Loucy (cell line): ENCODE results near the gene VPS8.

Experiments
- H2AFZ ChIP-seq: fragments of 200-600 bp; sonication (generic); 2 replicates; pipeline ENCODE4 v1.6.0; 2016; ENCODE audit warnings: antibody characterized with exemption, mild to moderate bottlenecking, low read length, moderate library complexity
- H3F3A ChIP-seq: fragments of 200-600 bp; 2 replicates; pipeline ENCODE4 v1.6.0; 2016; ENCODE audit warnings: antibody characterized with exemption, low read depth, mild to moderate bottlenecking
- H3K27me3 ChIP-seq: fragments of 200-600 bp; sonication (generic); 2 replicates; pipeline ENCODE4 v1.6.1; 2014; ENCODE audit warnings: low read length, mild to moderate bottlenecking; ENCODE audit not compliant: insufficient read depth, poor library complexity, severe bottlenecking
- H3K36me3 ChIP-seq: fragments of 200-600 bp; sonication (generic); 2 replicates; pipeline ENCODE4 v1.6.1; 2016; ENCODE audit warnings: low read length; ENCODE audit not compliant: insufficient read depth
- H3K4me1 ChIP-seq: fragments of 200-600 bp; sonication (generic); 2 replicates; pipeline ENCODE4 v1.5.1; 2014; ENCODE audit warnings: low read length, mild to moderate bottlenecking; ENCODE audit not compliant: insufficient read depth, poor library complexity, severe bottlenecking
- H3K4me2 ChIP-seq: fragments of 200-600 bp; sonication (generic); 2 replicates; pipeline ENCODE4 v1.6.0; 2014; ENCODE audit warnings: antibody characterized with exemption, low read length, low read depth, mild to moderate bottlenecking; ENCODE audit not compliant: poor library complexity, severe bottlenecking
- H3K4me3 ChIP-seq: fragments of 200-600 bp; sonication (generic); 2 replicates; pipeline ENCODE4 v1.5.1; 2014; ENCODE audit warnings: low read length, mild to moderate bottlenecking, mixed read lengths; ENCODE audit not compliant: poor library complexity, severe bottlenecking
- H3K79me2 ChIP-seq: fragments of 200-600 bp; sonication (generic); 2 replicates; pipeline ENCODE4 v1.6.1; 2014; ENCODE audit warnings: low read length; ENCODE audit not compliant: insufficient read depth
- H3K9ac ChIP-seq: fragments of 200-600 bp; sonication (generic); 2 replicates; pipeline ENCODE4 v1.6.0; 2014; ENCODE audit warnings: mild to moderate bottlenecking, low read depth, low read length, moderate library complexity; ENCODE audit not compliant: poor library complexity, severe bottlenecking
- H3K9me2 ChIP-seq: fragments of 200-600 bp; sonication (generic); replicated peaks from 2 replicates; pipeline ENCODE4 v1.6.1; 2016; ENCODE audit warnings: low read depth, low read length, mixed read lengths
- H3K9me3 ChIP-seq: fragments of 200-600 bp; sonication (generic); 2 replicates; pipeline ENCODE4 v1.6.1; 2014; ENCODE audit warnings: mild to moderate bottlenecking, antibody characterized with exemption, low read length, low read depth; ENCODE audit not compliant: insufficient read depth
- H4K20me1 ChIP-seq: fragments of 200-600 bp; sonication (generic); 2 replicates; pipeline ENCODE4 v1.6.0; 2014; ENCODE audit warnings: antibody characterized with exemption, low read length, mild to moderate bottlenecking; ENCODE audit not compliant: insufficient read depth, poor library complexity, severe bottlenecking
- CTCF ChIP-seq: fragments of 200-600 bp; sonication (generic); conservative IDR thresholded peaks from 2 replicates; pipeline ENCODE4 v1.5.1; 2014; ENCODE audit warnings: mild to moderate bottlenecking, antibody characterized with exemption, low read length
- EZH2phosphoT487 ChIP-seq: fragments of 200-600 bp; IDR thresholded peaks from 2 replicates; pipeline ENCODE4 v1.6.1; 2018; ENCODE audit warnings: antibody characterized with exemption, mild to moderate bottlenecking, moderate library complexity, borderline replicate concordance

VPS8 gene

DNA sequence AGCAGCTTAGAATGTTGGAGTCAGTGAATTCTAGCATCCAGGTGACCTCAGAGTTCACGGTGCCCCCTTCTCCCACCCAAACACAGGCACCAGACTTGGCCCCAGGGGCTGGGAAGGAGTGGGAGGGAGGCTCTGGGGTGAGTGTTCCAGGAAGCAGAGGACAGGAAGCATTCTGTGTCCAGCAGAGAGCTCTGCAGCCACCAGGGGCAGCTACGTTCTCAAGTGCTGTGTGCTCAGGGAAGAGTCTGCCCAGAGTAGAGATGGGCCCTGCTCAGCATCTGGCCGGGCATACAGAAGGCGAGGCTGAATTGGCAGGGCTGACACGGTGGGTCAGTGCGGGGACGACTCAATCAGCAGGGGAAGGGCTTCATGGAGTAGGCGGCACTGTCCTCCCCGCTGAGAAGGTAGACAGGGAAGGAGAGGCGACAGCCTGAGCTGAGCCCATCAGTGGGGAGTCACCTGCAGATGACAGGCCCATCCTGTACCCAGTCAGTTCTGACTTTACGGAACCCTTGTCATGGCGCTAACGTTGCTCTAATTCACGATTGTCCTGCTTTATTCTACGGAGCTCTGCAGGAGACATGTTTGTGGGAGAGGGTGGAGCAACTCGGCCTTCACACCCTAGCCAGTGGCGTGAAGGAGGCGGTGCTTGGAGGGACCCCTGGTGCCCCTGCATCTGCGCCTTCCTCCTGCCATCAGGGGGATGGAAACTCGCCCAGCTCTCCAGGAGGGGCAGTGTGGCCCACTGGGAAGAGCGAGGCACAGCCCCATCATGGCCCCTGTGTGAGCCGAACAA lies 258.7 kb downstream of the VPS8 start:
- Histone ChIP-seq H3K9ac (no peak overlapping the region), H3K27me3 (no peaks in the 10 kb centered on the region), H3K36me3 (no peaks in the 10 kb centered on the region), H3F3A (no peaks in the 10 kb centered on the region), H2AFZ (peak overlapping the region; percentile 88), H3K79me2 (no peaks in the 10 kb centered on the region), H4K20me1 (no peaks in the 10 kb centered on the region), H3K9me2 (no peaks in the 10 kb centered on the region), H3K4me2 (no peak overlapping the region), H3K4me3 (no peak overlapping the region), H3K9me3 (no peaks in the 10 kb centered on the region), H3K4me1 (peaks cover 12% of the 10 kb centered on the region)
- TF ChIP-seq CTCF: peak; percentile 56
- no peak for TF ChIP-seq EZH2phosphoT487

DNA sequence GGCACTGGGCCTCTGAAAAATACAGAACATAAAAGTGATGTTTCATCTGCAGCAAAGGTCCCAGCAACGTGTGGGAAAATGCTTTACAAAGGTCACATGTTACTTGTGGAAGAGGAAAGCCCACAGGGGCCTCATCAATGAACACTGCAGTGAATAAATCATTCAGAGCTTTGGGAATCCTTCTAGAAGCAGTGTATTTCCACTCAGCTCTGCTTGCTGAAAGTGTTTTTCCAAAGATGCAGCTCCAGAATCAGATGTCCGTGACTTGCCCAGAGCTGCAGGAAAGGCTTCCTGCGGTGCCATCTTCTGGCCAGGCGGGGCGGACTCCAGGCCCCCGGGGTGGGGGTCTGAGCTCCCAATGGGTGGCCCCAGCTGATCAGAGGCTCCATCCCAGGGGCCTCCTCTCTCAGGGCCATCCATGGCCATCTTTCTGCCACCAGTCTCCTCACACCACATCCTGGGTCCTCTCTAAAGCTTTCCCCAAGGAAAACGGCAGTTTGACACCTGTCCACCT lies 259.4 kb downstream of the VPS8 start:
- Histone ChIP-seq H3K9ac (no peak overlapping the region), H3K27me3 (no peaks in the 10 kb centered on the region), H3F3A (no peaks in the 10 kb centered on the region), H3K4me1 (peaks cover 12% of the 10 kb centered on the region), H3K9me3 (no peaks in the 10 kb centered on the region), H4K20me1 (no peaks in the 10 kb centered on the region), H3K4me3 (no peak overlapping the region), H3K79me2 (no peaks in the 10 kb centered on the region), H3K36me3 (no peaks in the 10 kb centered on the region), H3K4me2 (no peak overlapping the region), H3K9me2 (no peaks in the 10 kb centered on the region), H2AFZ (peak overlapping the region; percentile 88)
- TF ChIP-seq EZH2phosphoT487 (no peak), CTCF (peak; percentile 50)

- no peaks in the 10 kb centered on the region for H3K79me2 ChIP-seq
- no peaks in the 10 kb centered on the region for H3K36me3 ChIP-seq
- H3K9me3 ChIP-seq: no peaks in the 10 kb centered on the region
- H3K4me3 ChIP-seq: no peak overlapping the region
- no peak overlapping the region for H3K4me2 ChIP-seq
- no peak overlapping the region for H2AFZ ChIP-seq
- H3F3A ChIP-seq: no peaks in the 10 kb centered on the region
- H3K9ac ChIP-seq: no peak overlapping the region
- no peaks in the 10 kb centered on the region for H4K20me1 ChIP-seq
- no peaks in the 10 kb centered on the region for H3K27me3 ChIP-seq
- H3K9me2 ChIP-seq: no peaks in the 10 kb centered on the region
- peaks cover 7% of the 10 kb centered on the region for H3K4me1 ChIP-seq
- TF ChIP-seq CTCF: no peak
- TF ChIP-seq EZH2phosphoT487: no peak
Observed at GRCh38 chr3:185075547-185075946, 263.6 kb downstream of the VPS8 start.
